Right renal cortex interstitium (tissue), 3 donors: ENCODE measurements around the gene GMDS. TPM values are rescaled to one million over a fixed set of nuclear protein-coding genes. Genes with fewer than 3 reads are reported as not detected.

Experiments
- DNase-seq, 3 donors: peaks; one replicate each; pipeline ENCODE4 v3.0.0-alpha.2; 2013; ENCODE audit warnings: low read depth in 3 of 3, low spot score in 2 of 3
- polyA plus RNA-seq, 3 donors: library from polyadenylated mRNA; unstranded; fragments of 120-200 nt; gene quantifications; one replicate each; pipeline ENCODE4 v1.2.1, GENCODE V29; 2013; ENCODE audit not compliant: insufficient read length in 3 of 3

GMDS gene
- polyA plus RNA-seq, 3 donors: 70.8 to 90.1 (median 74.0) TPM

DNA sequence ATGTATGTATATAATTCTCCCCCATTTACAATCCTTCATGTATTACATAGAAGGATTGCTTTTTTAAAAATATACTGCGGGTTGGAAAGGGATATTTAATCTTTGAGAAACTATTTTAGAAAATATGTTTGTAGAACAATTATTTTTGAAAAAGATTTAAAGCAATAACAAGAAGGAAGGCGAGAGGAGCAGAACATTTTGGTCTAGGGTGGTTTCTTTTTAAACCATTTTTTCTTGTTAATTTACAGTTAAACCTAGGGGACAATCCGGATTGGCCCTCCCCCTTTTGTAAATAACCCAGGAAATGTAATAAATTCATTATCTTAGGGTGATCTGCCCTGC, 632.1 kb downstream of the GMDS start:
- DNase-seq: no peak

DNA sequence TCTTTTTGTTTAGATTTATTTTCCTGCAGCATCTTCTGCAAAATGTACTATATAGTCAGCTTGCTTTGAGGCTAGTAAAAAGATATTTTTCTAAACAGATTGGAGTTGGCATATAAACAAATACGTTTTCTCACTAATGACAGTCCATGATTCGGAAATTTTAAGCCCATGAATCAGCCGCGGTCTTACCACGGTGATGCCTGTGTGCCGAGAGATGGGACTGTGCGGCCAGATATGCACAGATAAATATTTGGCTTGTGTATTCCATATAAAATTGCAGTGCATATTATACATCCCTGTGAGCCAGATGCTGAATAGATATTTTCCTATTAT, 632.5 kb downstream of the GMDS start:
- no peak for DNase-seq

DNA sequence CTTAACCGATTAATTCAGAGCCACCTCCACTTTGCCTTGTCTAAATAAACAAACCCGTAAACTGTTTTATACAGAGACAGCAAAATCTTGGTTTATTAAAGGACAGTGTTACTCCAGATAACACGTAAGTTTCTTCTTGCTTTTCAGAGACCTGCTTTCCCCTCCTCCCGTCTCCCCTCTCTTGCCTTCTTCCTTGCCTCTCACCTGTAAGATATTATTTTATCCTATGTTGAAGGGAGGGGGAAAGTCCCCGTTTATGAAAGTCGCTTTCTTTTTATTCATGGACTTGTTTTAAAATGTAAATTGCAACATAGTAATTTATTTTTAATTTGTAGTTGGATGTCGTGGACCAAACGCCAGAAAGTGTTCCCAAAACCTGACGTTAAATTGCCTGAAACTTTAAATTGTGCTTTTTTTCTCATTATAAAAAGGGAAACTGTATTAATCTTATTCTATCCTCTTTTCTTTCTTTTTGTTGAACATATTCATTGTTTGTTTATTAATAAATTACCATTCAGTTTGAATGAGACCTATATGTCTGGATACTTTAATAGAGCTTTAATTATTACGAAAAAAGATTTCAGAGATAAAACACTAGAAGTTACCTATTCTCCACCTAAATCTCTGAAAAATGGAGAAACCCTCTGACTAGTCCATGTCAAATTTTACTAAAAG, 633.0 kb downstream of the GMDS start:
- no peak for DNase-seq

DNA sequence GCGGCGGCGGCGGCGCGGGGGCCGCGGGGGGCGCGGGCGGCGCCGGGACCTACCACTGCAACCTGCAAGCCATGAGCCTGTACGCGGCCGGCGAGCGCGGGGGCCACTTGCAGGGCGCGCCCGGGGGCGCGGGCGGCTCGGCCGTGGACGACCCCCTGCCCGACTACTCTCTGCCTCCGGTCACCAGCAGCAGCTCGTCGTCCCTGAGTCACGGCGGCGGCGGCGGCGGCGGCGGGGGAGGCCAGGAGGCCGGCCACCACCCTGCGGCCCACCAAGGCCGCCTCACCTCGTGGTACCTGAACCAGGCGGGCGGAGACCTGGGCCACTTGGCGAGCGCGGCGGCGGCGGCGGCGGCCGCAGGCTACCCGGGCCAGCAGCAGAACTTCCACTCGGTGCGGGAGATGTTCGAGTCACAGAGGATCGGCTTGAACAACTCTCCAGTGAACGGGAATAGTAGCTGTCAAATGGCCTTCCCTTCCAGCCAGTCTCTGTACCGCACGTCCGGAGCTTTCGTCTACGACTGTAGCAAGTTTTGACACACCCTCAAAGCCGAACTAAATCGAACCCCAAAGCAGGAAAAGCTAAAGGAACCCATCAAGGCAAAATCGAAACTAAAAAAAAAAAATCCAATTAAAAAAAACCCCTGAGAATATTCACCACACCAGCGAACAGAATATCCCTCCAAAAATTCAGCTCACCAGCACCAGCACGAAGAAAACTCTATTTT, 633.7 kb downstream of the GMDS start:
- DNase-seq: no peak

DNA sequence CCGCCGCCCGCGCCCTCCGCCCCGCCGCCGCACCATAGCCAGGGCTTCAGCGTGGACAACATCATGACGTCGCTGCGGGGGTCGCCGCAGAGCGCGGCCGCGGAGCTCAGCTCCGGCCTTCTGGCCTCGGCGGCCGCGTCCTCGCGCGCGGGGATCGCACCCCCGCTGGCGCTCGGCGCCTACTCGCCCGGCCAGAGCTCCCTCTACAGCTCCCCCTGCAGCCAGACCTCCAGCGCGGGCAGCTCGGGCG, 634.2 kb downstream of the GMDS start:
- no peak for DNase-seq

DNA sequence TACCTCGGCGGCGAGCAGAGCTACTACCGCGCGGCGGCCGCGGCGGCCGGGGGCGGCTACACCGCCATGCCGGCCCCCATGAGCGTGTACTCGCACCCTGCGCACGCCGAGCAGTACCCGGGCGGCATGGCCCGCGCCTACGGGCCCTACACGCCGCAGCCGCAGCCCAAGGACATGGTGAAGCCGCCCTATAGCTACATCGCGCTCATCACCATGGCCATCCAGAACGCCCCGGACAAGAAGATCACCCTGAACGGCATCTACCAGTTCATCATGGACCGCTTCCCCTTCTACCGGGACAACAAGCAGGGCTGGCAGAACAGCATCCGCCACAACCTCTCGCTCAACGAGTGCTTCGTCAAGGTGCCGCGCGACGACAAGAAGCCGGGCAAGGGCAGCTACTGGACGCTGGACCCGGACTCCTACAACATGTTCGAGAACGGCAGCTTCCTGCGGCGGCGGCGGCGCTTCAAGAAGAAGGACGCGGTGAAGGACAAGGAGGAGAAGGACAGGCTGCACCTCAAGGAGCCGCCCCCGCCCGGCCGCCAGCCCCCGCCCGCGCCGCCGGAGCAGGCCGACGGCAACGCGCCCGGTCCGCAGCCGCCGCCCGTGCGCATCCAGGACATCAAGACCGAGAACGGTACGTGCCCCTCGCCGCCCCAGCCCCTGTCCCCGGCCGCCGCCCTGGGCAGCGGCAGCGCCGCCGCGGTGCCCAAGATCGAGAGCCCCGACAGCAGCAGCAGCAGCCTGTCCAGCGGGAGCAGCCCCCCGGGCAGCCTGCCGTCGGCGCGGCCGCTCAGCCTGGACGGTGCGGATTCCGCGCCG, 634.7 kb downstream of the GMDS start:
- no peak for DNase-seq

DNA sequence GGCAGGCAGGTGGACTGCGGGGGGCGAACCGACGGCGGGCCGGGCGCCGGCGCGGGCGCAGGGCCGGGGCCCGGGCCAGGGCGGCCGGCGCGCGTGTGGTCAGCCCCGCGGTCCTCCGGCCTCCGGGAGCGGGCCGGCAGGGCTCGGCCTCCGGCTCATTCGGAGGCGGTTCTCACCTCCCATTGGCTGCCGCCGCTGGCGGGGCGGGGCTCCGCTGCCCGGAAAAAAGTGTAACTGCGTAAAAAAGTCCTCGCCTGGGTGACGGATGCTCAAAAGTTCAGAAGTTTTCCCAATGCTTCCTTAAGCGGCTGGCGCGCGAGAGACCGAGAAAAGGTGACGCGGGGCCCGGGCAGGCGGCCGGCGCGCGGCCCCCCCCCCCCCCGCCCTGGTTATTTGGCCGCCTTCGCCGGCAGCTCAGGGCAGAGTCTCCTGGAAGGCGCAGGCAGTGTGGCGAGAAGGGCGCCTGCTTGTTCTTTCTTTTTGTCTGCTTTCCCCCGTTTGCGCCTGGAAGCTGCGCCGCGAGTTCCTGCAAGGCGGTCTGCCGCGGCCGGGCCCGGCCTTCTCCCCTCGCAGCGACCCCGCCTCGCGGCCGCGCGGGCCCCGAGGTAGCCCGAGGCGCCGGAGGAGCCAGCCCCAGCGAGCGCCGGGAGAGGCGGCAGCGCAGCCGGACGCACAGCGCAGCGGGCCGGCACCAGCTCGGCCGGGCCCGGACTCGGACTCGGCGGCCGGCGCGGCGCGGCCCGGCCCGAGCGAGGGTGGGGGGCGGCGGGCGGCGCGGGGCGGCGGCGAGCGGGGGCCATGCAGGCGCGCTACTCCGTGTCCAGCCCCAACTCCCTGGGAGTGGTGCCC, 635.5 kb downstream of the GMDS start, which contains the start of gene FOXC1:
FOXC1 (plus strand) TSS at position 268 of the 849 bp plus-strand sequence; CDS start at position 799, 531 bp downstream.
- no peak for DNase-seq

DNA sequence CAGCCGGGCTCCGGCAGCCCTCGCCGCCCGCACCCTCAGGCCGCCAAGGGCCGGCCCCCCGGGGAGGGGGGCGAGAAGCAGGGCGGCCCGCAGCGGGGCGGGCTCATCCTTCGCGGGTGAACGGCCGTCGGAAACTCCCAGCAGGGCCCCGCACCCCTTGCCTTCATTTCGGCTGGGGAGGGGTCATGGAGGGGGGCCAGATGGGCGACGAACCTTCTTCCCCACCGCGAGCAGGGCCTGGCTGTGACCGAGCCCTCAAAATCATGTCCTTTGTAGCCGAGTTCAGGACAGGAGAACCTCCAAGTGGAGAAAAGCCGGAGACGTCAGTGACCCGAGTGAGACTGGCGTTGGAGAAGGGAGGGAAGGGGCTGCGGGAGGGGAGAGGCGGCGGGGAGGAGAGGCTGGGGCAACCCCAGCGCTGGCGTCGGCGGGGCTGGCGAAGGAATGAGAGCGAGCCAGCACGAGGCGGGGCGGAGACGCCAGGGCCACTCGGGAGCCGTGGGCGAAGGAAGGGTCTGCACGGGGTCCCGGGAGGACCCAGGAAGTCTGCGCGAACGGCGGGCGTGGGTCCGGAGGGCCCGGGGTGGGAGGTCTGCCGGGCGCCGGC, 636.3 kb downstream of the GMDS start:
- DNase-seq: no peak

DNA sequence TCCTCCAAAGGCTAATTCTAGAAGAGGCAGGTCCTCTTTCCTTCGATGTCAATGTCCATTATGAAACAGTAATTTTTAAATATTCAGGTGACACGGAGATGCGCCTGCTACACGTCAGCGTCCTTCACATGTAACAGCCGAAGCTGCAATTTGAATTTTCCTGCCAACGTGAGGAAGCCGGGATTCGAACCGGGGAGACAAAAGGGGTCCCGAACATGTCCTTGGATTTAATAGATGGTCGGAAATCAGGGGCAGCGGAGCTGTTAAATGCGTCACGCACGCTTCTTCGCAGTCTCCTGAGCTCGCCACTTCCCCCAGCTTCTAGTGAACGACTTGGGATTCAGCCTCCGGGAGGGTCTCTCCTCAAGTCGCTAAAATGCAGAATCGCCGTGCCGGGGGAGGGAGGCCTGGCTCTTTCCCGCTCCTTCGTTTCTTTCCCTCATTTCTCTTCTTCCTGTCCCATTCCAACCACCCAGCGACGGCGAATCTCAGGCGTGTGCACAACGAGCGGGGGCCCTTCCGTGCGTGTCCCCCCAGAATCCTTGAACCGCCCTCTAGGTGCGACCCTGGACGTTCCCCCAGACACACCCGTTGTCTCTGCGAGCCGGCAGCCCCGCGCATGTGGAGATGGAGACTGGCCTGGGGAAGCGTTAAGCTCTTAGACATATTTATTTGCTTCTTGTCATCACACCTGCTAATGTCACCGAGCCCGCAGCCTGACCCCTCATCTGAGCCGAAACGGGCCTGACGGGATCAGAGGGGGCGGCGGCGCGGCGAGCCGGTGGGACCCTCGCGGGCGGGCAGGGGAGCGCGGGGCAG, 637.0 kb downstream of the GMDS start:
- DNase-seq: no peak

DNA sequence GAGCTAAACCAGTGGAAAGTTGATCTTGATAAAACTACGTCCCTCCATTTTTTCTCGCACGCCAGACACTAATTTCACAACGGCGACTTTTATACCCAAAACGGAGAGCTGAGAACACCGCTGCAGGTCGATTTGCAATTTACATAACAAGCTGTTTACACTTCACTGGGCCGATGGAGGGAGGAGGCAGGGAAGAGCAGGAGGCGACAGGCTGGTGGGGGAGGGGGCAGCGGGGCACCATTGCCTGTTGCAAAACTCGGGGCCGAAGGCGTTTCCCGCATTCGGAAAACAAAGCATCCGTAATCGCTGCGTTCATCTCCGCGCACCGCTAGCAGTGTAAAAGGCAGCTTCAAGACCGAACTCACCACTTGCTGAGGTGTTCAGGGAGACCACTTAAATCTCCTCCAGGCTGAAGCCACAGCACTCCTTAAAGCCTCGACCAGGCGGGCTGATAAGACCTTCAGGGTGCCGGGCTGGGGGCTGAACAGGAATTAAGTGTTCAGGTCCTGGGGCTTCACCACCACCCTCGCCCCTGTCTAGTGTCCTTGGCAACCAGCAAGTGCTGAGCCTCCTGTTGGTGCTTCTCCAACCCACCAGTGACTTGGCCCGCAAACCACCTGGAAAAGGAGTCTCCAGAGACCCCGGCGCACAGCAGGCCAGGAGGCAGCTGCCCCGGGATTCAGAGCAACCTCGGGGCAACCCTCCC, 637.7 kb downstream of the GMDS start:
- no peak for DNase-seq

DNA sequence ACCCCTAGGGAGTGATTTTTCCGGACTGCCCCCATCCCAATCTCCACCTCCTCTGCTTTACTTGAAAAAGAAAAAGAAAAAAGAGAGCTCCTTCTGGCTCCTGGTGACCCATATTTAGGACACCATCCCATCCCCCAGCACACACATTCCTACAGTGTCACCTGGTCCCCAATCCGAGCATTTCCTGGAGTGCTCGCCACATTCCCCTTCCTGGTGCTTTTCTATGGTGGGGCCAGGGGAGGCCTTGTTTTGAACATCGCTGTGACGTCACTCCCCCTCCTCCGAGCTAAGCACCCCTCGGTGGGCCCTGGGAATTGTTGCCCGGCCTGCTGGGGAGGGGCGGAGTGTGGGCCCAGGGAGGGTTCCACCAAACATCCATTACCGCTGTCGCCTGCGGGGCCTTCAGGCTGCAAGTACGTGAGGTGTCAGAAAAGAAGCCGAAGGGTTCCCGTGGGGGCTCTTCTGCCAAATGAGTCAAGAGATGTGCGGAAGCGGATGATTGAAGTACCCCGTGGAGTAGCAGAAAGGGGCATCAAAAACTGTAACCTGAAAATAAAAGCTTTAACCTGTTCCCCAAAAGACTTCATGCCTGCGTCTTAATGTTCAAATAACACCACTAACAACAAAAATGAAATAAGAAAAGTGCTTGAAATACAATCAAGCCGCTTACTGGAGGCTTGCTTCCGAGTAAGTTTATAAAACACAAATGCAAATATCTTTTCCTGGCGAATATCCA, 638.5 kb downstream of the GMDS start:
- DNase-seq: no peak

DNA sequence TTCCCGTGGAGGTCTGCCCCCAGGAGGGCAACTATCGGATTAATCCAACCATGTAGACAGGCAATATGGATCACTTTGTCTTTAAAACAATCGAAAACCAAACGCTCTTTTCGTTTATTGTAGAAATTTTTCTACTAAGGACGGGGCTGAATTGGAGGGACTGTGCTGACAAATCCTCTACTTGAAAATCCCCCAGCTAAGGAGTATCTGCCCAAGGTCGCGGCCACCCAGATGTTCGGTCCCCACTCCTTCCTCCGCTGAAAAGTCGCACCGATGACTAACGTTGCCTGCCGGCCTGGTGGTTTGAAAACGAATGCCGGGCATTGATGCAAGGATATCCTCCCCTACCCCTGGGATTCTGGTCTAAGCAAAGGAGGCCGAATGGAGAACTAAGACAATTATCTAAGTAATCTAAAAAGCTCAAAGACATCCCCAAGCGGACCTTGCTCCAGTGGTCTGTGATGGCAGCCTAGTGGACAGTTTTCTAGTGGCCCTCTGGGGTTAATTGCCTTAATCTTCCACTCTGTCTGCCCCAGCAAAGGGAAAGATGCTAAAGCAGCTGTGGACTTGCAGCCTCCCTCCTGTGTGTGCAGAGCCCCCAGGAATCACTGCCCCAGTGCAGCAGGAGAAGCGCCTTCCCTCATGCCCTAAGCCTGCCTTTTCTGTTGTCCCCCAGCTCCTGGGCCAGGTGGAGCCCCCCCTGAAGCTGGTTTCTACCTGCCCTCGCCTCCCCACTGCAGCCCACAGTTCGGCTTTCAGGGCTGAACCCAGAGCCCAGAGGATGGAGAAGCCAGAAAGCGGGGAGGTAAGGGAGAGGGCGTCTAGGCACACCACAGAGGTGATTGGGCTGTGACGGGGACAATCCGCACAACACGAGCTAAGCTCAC, 639.3 kb downstream of the GMDS start:
- DNase-seq: no peak

DNA sequence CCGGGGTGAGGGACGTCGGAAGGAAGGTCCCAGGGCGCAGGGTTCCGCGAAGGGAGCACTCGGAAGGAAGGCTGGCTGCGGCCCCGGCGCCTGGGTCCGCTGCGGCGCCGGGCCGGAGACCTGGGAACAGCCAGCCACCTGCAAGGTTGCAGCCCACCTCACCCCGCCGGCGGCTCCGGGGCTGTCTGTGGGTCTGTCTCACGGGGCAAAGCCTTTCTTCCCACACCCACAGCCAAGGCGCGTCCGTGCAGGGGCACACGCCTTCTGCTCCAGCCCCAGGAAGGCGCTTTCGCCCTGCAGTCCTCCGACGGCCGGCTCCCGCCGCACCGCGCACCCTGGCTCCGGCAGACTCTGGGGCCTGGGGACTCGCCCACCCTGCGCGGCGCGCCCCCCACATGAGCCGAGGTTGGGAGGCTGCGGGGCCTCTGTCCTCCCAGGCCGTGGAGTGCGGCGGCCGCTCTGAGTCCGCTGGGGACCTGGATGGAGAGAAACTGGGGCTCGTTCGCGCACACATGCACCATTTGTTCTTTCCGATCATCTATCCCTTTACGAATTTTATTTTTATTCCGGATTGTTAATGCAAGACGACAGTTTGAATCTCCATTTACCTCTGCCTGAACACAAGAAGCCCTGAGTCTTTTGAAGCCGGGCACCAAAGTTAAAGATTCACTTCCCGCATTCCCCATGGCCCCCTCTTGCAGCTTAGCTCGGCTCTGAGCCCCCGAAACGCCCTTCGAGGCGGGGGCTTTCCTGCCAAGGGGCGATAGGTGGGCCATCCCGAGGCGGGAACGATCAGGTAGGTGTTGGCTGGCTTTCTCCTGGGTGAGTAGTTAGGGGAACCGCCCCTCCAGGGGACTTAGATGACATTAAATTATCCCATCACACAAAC, 640.2 kb downstream of the GMDS start:
- no peak for DNase-seq

DNA sequence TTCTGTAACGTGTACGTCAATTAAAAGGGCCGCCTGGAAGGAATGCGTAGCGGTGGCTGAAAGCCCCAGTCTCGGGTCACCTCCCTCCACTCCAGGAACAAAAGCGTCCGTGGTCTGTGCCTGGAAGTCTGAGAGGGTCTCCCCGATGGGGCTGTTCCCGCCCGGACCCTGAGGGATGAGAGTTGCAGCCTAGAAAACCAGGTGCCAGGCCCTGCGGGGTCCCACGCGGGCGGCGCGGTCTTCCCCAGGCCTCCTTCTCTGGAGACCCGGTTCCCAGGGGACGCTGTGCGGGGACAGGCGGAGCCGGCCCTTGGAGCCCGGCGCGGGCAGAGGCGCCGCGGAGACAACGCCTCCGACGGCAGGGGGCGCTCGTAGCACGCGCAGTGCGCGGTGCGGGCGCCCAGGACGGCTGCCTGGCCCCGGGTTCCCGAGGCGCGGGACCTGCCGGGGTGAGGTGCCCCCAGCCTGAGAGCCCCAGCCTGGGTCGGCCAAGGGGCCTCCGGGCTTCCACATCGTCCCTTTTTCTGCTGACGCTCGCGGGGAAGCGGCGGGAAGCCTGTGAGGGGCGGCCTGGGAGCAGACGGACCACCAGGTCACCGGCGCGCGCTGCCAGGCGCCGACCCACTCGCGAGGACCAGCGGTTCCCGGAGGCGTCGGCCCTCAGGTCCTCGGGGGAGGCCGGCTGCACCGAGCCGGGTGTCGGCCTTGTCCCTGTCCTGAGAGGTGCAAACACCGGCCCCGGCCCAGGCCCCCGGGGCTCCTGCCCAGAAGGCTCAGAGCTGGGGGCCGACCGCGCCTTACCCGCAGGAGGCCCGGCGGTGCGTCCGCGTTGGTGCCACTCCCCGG, 641.0 kb downstream of the GMDS start:
- DNase-seq: no peak

DNA sequence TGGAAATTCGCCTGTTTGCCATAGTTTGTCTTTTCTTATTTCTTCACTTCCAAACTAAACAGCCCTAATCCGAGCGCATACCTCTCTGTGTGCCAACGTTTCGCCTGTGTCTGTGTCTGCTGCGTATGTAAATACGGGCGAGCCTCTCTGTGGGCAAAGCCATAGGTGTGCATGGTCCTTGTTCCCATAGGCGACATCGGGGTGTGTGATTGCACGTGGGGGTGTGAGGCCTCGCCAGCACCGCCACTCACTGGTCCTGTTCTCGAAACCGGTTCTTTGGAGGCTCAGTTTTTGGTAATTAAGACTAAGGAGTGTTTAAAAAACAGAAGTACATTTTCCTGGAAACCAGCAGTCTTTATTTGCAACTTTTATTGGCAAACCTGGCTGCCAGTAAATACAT, 641.7 kb downstream of the GMDS start:
- DNase-seq: no peak
